Cardiac ventricle fibroblast (primary cell): Measurements from ENCODE around the gene ZYX. TPM values are rescaled to one million over a fixed set of nuclear protein-coding genes. Genes with fewer than 3 reads are reported as not detected.

Experiments
- total RNA-seq: library from RNA; depleted of rRNA; stranded (reverse); fragments of >200 nt; gene quantifications from 2 replicates; pipeline ENCODE4 v1.2.3, GENCODE V29; 2015

ZYX gene, protein sequence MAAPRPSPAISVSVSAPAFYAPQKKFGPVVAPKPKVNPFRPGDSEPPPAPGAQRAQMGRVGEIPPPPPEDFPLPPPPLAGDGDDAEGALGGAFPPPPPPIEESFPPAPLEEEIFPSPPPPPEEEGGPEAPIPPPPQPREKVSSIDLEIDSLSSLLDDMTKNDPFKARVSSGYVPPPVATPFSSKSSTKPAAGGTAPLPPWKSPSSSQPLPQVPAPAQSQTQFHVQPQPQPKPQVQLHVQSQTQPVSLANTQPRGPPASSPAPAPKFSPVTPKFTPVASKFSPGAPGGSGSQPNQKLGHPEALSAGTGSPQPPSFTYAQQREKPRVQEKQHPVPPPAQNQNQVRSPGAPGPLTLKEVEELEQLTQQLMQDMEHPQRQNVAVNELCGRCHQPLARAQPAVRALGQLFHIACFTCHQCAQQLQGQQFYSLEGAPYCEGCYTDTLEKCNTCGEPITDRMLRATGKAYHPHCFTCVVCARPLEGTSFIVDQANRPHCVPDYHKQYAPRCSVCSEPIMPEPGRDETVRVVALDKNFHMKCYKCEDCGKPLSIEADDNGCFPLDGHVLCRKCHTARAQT
- 120 and 135 TPM in 2 replicates for total RNA-seq

DNA sequence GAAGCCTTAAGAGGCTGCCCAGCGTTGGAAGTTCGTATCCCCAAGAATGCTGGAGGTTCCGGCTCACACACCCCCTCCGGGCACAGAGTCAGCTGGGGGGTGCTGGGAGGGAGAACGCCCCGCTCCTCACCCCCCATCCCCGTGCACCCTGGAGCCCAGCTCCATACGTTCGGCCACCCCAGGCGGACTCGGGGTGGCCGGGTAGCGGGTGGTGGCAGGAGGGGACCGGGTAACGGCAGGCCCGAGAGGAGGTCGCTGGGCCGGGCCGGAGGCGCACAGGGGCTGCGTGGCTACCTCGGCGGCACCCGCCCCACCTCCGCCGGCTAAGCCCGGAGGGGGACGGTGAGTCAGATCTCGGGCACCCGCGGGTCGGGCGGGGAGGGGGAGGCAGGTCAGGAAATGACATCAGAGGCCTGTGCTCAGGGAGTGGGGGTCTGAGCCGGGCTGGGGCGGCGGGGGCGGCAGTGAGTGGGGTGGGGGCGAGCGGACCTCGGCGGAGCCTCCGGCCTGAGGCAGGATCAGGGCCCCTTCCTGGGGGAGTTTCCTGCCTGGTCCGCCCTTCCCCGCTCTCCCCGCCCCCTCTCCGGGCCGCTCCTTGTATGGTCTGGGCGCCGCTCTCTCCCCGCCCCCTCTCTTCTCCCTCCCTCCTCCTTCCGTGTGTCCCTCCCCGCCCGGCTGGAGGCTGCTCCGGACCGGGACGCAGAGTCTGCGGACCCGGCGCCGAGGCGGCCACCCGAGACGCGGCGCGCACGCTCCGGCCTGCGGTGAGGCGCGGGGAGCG lies at the start of gene ZYX:
TSS of gene ZYX (plus strand) at position 700 of the 781 bp plus-strand sequence. CDS start 227 bp downstream, outside the sequence.

DNA sequence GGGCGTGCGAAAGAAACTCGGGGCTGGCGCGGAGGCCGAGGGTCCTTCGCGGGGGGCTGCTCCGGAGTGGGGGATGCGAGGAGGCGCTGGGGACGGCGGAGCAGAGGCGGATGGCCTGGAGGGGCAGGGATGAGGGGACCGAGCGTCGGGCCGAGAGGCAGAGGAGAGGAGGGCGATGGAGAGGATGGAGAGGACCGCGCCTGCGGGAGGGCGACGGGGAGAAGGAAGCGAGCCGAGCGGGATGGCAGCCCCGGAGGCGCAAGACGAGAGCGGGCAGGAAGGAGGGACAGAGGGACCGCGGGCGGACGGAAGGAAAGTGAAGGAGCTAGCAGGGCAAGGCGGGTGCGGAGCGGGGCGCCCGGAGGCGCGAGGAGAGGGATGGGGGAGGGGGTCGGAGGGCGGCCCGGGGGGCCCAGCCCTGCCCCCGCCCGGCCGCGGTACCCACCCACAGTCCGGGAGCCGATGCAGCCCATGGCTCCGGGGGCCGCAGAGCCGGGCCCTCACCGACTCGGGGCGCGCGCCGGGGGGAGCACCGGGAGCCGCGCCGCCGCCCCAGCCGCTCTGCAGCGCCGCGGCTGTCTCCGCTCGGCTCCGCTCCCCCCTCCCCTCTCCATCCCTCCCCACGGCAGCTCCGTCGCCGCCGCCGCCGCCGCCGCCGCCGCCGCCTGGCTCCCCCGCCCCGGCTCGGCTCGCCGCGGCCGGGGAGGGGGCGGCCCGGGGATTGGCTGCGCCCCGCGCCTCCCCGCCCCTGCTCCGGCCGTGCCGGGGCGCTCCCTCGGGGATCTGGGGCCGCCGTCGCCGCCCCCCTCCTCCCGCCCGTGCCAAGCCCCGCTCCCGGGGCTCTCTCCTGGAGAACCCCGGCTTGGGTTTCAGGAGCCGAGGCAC lies 18.8 kb upstream of the ZYX start, which contains the start of gene FAM131B:
TSS of gene FAM131B (minus strand) at position 583 of the 885 bp plus-strand sequence. CDS start at position 473, 110 bp downstream.

DNA sequence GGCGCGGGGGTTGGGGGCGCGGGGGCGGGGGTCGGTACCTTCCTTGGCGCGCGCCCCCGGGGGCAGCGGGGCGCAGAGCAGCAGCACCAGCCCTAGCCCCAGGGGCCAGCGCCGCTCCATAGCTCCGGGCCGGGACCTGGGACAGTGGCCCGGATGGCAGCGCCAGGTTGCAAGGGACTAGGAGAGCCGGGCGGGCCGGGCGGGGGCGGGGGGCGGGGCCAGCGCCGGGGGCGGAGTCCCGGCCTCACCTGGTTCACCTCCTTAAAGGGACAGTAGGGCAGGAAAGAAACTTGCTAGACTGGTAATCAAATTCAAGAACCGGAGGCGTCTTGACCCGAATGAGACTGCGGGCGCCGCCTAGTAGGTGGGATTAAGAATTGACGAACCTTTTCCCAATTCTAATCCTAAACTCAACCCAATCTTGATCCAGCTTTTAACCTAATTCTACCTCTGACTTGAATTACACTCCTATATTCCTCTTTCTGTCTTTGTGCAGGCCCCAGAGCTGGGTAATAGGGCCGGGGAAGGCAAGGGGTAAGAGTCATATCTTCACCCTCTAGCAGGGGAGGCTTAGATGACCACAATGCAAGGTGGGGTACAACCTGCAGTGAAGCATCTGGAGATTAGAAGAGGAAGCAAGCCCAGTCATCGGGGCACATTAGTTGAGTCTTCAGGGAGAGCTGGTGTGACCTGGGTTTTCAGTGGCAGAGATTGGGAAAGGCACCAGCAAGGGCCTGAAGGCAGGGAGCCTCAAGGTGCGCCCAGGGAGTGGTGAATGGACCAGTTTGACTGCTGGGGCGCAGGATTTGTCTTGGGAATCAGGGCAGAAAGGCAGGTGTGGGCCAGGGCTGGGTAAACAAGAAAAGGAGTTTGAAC lies 27.8 kb downstream of the ZYX start, which contains the start of gene EPHA1:
TSS of gene EPHA1 (minus strand) at position 171 of the 876 bp plus-strand sequence. CDS start at position 120, 51 bp downstream.

Other genes starting within 250 kb of the ZYX start
- not detected in 2 replicates for gene PIP, start 249.3 kb upstream of the ZYX start, total RNA-seq
- not detected in 2 replicates for gene TAS2R39, start 197.9 kb upstream of the ZYX start, total RNA-seq
- not detected in 2 replicates for gene TAS2R40, start 159.3 kb upstream of the ZYX start, total RNA-seq
- 132 and 150 TPM in 2 replicates for gene GSTK1, start 117.9 kb upstream of the ZYX start, total RNA-seq
- 0.24 TPM in 1 of 2 replicates, not detected in the other for gene TMEM139, start 96.4 kb upstream of the ZYX start, total RNA-seq
- 6.5 and 7.6 TPM in 2 replicates for gene CASP2, start 93.0 kb upstream of the ZYX start, total RNA-seq
- gene CLCN1, start 65.2 kb upstream of the ZYX start, total RNA-seq, result not detected in 2 replicates
- gene FAM131B, start 18.6 kb upstream of the ZYX start, total RNA-seq, result 0.94 and 1.5 TPM in 2 replicates
- not detected in 2 replicates for gene EPHA1, start 27.5 kb downstream of the ZYX start, total RNA-seq
- gene TAS2R60, start 62.1 kb downstream of the ZYX start, total RNA-seq, result not detected in 2 replicates
- gene TAS2R41, start 96.5 kb downstream of the ZYX start, total RNA-seq, result not detected in 2 replicates
- gene CTAGE15, start 190.5 kb downstream of the ZYX start, total RNA-seq, result not detected in 2 replicates
- gene TCAF2, start 239.6 kb downstream of the ZYX start, total RNA-seq, result 4.2 and 5.4 TPM in 2 replicates